Effector memory CD4-positive, alpha-beta T cell (primary cell): ENCODE results near the gene DDN.
A peak's percentile ranks its signal among the peaks of the same experiment; 100 is the strongest.

Experiments
- DNase-seq, 3 donors: peaks; one replicate each; pipeline ENCODE4 v3.0.0-alpha.2; 2020
- H3K27ac ChIP-seq: 2 replicates; pipeline ENCODE4 v1.7.0; 2013; ENCODE audit warnings: mild to moderate bottlenecking, low read length, moderate library complexity; ENCODE audit not compliant: insufficient read depth, poor library complexity, severe bottlenecking
- H3K27me3 ChIP-seq: replicated peaks from 2 replicates; pipeline ENCODE4 v1.7.0; 2013; ENCODE audit warnings: mild to moderate bottlenecking, low read length; ENCODE audit not compliant: insufficient read depth, control insufficient read depth, poor library complexity, severe bottlenecking
- H3K36me3 ChIP-seq: 2 replicates; pipeline ENCODE4 v1.7.0; 2013; ENCODE audit warnings: mild to moderate bottlenecking, low read length, moderate library complexity; ENCODE audit not compliant: control insufficient read depth, insufficient read depth
- H3K4me1 ChIP-seq: 2 replicates; pipeline ENCODE4 v1.7.0; 2013; ENCODE audit warnings: low read length, mild to moderate bottlenecking; ENCODE audit not compliant: control insufficient read depth, insufficient read depth, poor library complexity, severe bottlenecking
- H3K4me3 ChIP-seq: 2 replicates; pipeline ENCODE4 v1.7.0; 2013; ENCODE audit warnings: low read length, low read depth, mild to moderate bottlenecking; ENCODE audit not compliant: insufficient read depth, poor library complexity, severe bottlenecking
- H3K9me3 ChIP-seq: 2 replicates; pipeline ENCODE4 v1.7.0; 2013; ENCODE audit warnings: mild to moderate bottlenecking, low read length, moderate library complexity; ENCODE audit not compliant: control insufficient read depth

Gene DDN

GRCh38 chr12:48982397-48983080 lies 16.6 kb downstream of the DDN start:
- H3K4me3 ChIP-seq, result no peak overlapping the region
- H3K27me3 ChIP-seq, result peaks cover 3% of the 10 kb centered on the region
- no peaks in the 10 kb centered on the region for H3K9me3 ChIP-seq
- H3K4me1 ChIP-seq, result peaks cover 43% of the 10 kb centered on the region
- no peaks in the 10 kb centered on the region for H3K36me3 ChIP-seq
- H3K27ac ChIP-seq, result no peak overlapping the region
- no peak for DNase-seq

GRCh38 chr12:48981757-48982157 lies 17.4 kb downstream of the DDN start:
- H3K27me3 ChIP-seq, result peaks cover 3% of the 10 kb centered on the region

GRCh38 chr12:48980953-48981756 lies 18.0 kb downstream of the DDN start:
- H3K36me3 ChIP-seq, result no peaks in the 10 kb centered on the region
- peak overlapping the region; percentile 33 for H3K27ac ChIP-seq
- H3K4me1 ChIP-seq, result peaks cover 43% of the 10 kb centered on the region
- H3K9me3 ChIP-seq, result no peaks in the 10 kb centered on the region
- H3K27me3 ChIP-seq, result peaks cover 3% of the 10 kb centered on the region
- H3K4me3 ChIP-seq, result peak overlapping the region; percentile 56
- peak; percentile 47 to 48 (median 47) for DNase-seq

More at GRCh38 chr12:48981757-48982157, 17.4 kb downstream of the DDN start:
- DNase-seq, result no peak
- H3K27ac ChIP-seq, result no peak overlapping the region
- H3K36me3 ChIP-seq, result no peaks in the 10 kb centered on the region
- H3K9me3 ChIP-seq, result no peaks in the 10 kb centered on the region
- H3K4me1 ChIP-seq, result peaks cover 43% of the 10 kb centered on the region
- peak overlapping the region; percentile 56 for H3K4me3 ChIP-seq

GRCh38 chr12:48980389-48980952 lies 18.7 kb downstream of the DDN start:
- Histone ChIP-seq H3K36me3 (no peaks in the 10 kb centered on the region), H3K4me3 (peak overlapping the region; percentile 56), H3K4me1 (peaks cover 43% of the 10 kb centered on the region), H3K9me3 (no peaks in the 10 kb centered on the region), H3K27ac (peak overlapping the region; percentile 33), H3K27me3 (peaks cover 3% of the 10 kb centered on the region)
- peak; percentile 19 to 23 (median 21) for DNase-seq

- DNase-seq, result peak; percentile 28 to 43 (median 32)
- peaks cover 3% of the 10 kb centered on the region for H3K27me3 ChIP-seq
- H3K36me3 ChIP-seq, result no peaks in the 10 kb centered on the region
- no peaks in the 10 kb centered on the region for H3K9me3 ChIP-seq
- H3K27ac ChIP-seq, result peak overlapping the region; percentile 33
- peaks cover 43% of the 10 kb centered on the region for H3K4me1 ChIP-seq
- peak overlapping the region; percentile 56 for H3K4me3 ChIP-seq
Measured at GRCh38 chr12:48979602-48980388, 19.4 kb downstream of the DDN start.

GRCh38 chr12:48978741-48979601 lies 20.2 kb downstream of the DDN start:
- no peaks in the 10 kb centered on the region for H3K36me3 ChIP-seq
- peaks cover 43% of the 10 kb centered on the region for H3K4me1 ChIP-seq
- H3K9me3 ChIP-seq, result no peaks in the 10 kb centered on the region
- H3K4me3 ChIP-seq, result peak overlapping the region; percentile 56
- peaks cover 8% of the 10 kb centered on the region for H3K27me3 ChIP-seq
- H3K27ac ChIP-seq, result peak overlapping the region; percentile 30
- no peak for DNase-seq

- Histone ChIP-seq H3K4me3 (peak within 1 kb of the TSS; percentile 56), H3K36me3 (no peaks in the 10 kb centered on the region), H3K4me1 (peaks cover 43% of the 10 kb centered on the region), H3K27ac (peak within 1 kb of the TSS; percentile 30), H3K9me3 (no peaks in the 10 kb centered on the region), H3K27me3 (peaks cover 14% of the 10 kb centered on the region)
- peak in 1 of 3 donors; percentile 11 for DNase-seq
Measured at GRCh38 chr12:48978291-48978740, 20.9 kb downstream of the DDN start, which contains the start of gene WNT1. Gene WNT1, plus strand, starts transcription at chr12:48978322. Its CDS starts 329 bp downstream, at chr12:48978651.

- H3K27me3 ChIP-seq, result peaks cover 22% of the 10 kb centered on the region
- no peak overlapping the region for H3K27ac ChIP-seq
- H3K4me1 ChIP-seq, result peaks cover 44% of the 10 kb centered on the region
- peak overlapping the region; percentile 56 for H3K4me3 ChIP-seq
- H3K36me3 ChIP-seq, result no peaks in the 10 kb centered on the region
- no peaks in the 10 kb centered on the region for H3K9me3 ChIP-seq
- DNase-seq, result peak; percentile 76 to 85 (median 78)
Measured at GRCh38 chr12:48977290-48978281, 21.6 kb downstream of the DDN start.
